PC-9 (cell line): ENCODE measurements around the gene FAM53C.

Source experiments
- CTCF ChIP-seq: fragments of 200-600 bp; sonication (generic); conservative IDR thresholded peaks from 2 replicates; pipeline ENCODE4 v1.6.1; 2017; ENCODE audit warnings: mixed run types, antibody characterized with exemption, mild to moderate bottlenecking, moderate library complexity
- EZH2 ChIP-seq: fragments of 200-600 bp; sonication (generic); IDR thresholded peaks from 2 replicates; pipeline ENCODE4 v1.8.0; 2017; ENCODE audit warnings: antibody characterized with exemption, low read depth

- TF ChIP-seq CTCF (no peak), EZH2 (no peak)
These were observed 3.1 kb upstream of the FAM53C start for GRCh38 chr5:138334867-138335447.
